Measurements from ENCODE around the gene TPPP3. TPM values are rescaled to one million over a fixed set of nuclear protein-coding genes. Genes with fewer than 3 reads are reported as not detected.

The TPPP3 gene
- total and polyA plus RNA-seq, 9 of the 15 experiments (the other 6 are each of a cell fraction or from before 2014, with no cell fraction given) = 0.13 to 0.50 (median 0.36) TPM; not detected in 2

GRCh38 chr16:67399218-67399733 is 6.0 kb upstream of the TPPP3 start (continued):
- TF ChIP-seq JUND (IDR thresholded peaks at IDR 0.05; ENCODE audit: borderline replicate concordance, low read depth, low read length) (no peak), JUND (tag; IDR thresholded peaks at IDR 0.05; ENCODE audit: borderline replicate concordance, low read depth, low read length) (no peak), TEAD1 (CRISPR knock-in tag; IDR thresholded peaks at IDR 0.05) (no peak), BDP1 (IDR thresholded peaks at IDR 0.05; ENCODE audit: insufficient read depth, insufficient read length) (no peak), KLF16 (IDR thresholded peaks at IDR 0.05) (no peak), REST (IDR thresholded peaks at IDR 0.05; ENCODE audit: borderline replicate concordance) (peak; percentile 83), REST (CRISPR knock-in tag; IDR thresholded peaks at IDR 0.05; ENCODE audit: low read depth) (no peak), CBX1 (IDR thresholded peaks at IDR 0.05; ENCODE audit: low read depth) (peak; percentile 41; the same call in 1 of the 2 replicates), ZBED1 (IDR thresholded peaks at IDR 0.05) (no peak), RAD21 (CRISPR knock-in tag; conservative IDR thresholded peaks at IDR 0.05 in 1 of 2, IDR thresholded peaks at IDR 0.05 in 1 of 2) (peak; percentile 74 to 89), CBFA2T3 (IDR thresholded peaks at IDR 0.05) (no peak), ZNF212 (CRISPR knock-in tag; IDR thresholded peaks at IDR 0.05) (no peak), JUN (IDR thresholded peaks at IDR 0.05; ENCODE audit: borderline replicate concordance, low read depth, low read length) (no peak), JUN (CRISPR knock-in tag; IDR thresholded peaks at IDR 0.05; ENCODE audit: borderline replicate concordance) (no peak), CTCFL (IDR thresholded peaks at IDR 0.05; ENCODE audit: borderline replicate concordance, insufficient read depth, low read depth, low read length, poor library complexity, severe bottlenecking) (peak; percentile 33), RBM22 (IDR thresholded peaks at IDR 0.05; ENCODE audit: low read depth, low read length, poor library complexity, severe bottlenecking) (no peak), THAP12 (CRISPR knock-in tag; IDR thresholded peaks at IDR 0.05) (no peak)

Measured in K562 (cell line).